ENCODE data around the gene DEFB127.

DNA sequence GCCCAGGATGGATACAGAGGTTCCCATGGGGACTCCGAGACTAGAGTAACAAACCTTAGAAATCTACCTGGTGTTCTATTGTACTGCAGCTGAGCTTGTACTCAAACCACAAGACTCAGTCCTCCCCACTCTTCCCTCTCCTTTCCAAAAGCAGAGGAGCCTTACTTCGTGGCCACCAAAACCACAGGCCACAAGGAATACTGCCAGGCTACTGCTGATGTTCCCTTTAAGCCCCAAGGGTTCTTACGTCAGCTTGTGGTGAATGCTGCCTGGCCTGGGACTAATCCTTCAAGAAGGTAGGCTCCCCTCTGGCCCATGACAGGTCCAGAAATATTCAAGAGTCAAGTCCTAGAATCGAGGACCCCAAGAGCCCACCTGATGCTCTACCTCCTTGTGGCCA is 42.7 kb downstream of the DEFB127 start:
- TF ChIP-seq, protein P1, sequence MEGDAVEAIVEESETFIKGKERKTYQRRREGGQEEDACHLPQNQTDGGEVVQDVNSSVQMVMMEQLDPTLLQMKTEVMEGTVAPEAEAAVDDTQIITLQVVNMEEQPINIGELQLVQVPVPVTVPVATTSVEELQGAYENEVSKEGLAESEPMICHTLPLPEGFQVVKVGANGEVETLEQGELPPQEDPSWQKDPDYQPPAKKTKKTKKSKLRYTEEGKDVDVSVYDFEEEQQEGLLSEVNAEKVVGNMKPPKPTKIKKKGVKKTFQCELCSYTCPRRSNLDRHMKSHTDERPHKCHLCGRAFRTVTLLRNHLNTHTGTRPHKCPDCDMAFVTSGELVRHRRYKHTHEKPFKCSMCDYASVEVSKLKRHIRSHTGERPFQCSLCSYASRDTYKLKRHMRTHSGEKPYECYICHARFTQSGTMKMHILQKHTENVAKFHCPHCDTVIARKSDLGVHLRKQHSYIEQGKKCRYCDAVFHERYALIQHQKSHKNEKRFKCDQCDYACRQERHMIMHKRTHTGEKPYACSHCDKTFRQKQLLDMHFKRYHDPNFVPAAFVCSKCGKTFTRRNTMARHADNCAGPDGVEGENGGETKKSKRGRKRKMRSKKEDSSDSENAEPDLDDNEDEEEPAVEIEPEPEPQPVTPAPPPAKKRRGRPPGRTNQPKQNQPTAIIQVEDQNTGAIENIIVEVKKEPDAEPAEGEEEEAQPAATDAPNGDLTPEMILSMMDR (IDR thresholded peaks at IDR 0.05 in 8 of 11, conservative IDR thresholded peaks at IDR 0.05 in 3 of 11): no peak
- TF ChIP-seq POLR2AphosphoS5 (IDR thresholded peaks at IDR 0.05) (no peak), POLR2A (IDR thresholded peaks at IDR 0.05) (no peak)
